Measurements from ENCODE around the gene TBC1D1.

DNA sequence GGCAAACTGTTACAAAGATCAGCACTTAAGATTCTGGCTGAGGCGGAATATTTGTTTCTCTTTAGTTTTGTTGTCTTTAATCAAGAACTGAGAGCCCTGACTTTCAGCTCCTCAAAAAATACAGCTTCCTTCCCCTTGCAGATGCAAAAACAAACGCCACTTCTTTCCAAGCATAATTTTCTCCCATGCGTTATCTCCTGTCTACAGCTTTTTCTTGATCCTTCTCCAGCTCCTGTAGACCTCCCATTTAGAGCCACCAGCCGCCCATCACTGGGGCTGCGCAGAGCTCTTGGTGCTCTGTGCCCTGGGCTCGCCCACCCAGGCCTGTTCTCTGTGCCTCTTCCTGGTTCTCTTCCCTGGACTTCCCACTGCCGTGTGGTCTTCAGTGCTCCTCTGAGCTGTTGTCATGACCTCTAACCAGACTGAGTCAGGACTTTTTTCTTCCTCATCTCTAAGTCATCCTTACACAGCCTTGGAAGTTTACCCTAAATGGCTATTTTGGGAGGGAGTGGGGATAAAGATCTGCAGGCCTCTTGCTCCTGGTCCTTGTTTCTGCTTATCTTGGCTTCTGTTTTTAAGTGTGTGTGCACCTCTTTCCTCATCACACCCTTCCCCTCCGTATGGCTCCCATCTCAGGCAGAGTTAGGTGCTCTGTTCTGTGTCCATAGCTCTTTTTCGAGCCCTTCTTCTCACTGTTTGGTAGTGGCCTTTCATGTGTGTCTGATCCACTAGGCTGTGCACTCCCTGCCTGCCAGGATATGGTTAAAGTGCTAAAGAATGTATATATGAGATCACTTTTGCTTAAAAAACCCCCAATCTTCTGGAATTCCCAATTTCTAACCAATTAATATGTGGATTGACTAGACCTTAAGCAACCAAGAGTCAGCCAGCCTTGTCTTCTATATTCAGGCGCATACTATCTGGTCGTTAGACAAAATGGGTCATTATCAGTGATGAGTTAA lies 191.8 kb downstream of the TBC1D1 start:
- TF ChIP-seq, protein P1, sequence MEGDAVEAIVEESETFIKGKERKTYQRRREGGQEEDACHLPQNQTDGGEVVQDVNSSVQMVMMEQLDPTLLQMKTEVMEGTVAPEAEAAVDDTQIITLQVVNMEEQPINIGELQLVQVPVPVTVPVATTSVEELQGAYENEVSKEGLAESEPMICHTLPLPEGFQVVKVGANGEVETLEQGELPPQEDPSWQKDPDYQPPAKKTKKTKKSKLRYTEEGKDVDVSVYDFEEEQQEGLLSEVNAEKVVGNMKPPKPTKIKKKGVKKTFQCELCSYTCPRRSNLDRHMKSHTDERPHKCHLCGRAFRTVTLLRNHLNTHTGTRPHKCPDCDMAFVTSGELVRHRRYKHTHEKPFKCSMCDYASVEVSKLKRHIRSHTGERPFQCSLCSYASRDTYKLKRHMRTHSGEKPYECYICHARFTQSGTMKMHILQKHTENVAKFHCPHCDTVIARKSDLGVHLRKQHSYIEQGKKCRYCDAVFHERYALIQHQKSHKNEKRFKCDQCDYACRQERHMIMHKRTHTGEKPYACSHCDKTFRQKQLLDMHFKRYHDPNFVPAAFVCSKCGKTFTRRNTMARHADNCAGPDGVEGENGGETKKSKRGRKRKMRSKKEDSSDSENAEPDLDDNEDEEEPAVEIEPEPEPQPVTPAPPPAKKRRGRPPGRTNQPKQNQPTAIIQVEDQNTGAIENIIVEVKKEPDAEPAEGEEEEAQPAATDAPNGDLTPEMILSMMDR (conservative IDR thresholded peaks at IDR 0.05 in 1 of 2, IDR thresholded peaks at IDR 0.05 in 1 of 2; ENCODE audit: low read depth in 1 of 2, low read length in 2 of 2), result no peak
- TF ChIP-seq EZH2 (IDR thresholded peaks at IDR 0.05; ENCODE audit: low read length, missing control alignments), result no peak
